ENCODE measurements around the gene PCIF1.
A peak's percentile ranks its signal among the peaks of the same experiment; 100 is the strongest.

Gene PCIF1

GRCh38 chr20:45890985-45891983 lies 43.2 kb upstream of the PCIF1 start, which contains the start of the genes CTSA and NEURL2:
TSS of gene CTSA (plus strand) at chr20:45891335. CDS start at chr20:45891569, 234 bp downstream.
TSS of gene NEURL2 (minus strand) at chr20:45891208. CDS start at chr20:45890991, 217 bp downstream.
- peak; percentile 99 for DNase-seq (ENCODE audit: low spot score)
- TF ChIP-seq CTCF (IDR thresholded peaks at IDR 0.05; ENCODE audit: borderline replicate concordance, control extremely low read depth, extremely low read depth, insufficient read depth, missing control alignments): no peak
- in situ Hi-C loops (cut with MboI; ENCODE audit: low sequenced_read_pairs, unreplicated experiment): no loop called here

GRCh38 chr20:45892049-45892825 lies 42.2 kb upstream of the PCIF1 start:
- TF ChIP-seq CTCF (IDR thresholded peaks at IDR 0.05; ENCODE audit: borderline replicate concordance, control extremely low read depth, extremely low read depth, insufficient read depth, missing control alignments): no peak
- in situ Hi-C loops (cut with MboI; ENCODE audit: low sequenced_read_pairs, unreplicated experiment): no loop called here
- DNase-seq (ENCODE audit: low spot score): no peak

GRCh38 chr20:45892828-45893500 lies 41.5 kb upstream of the PCIF1 start:
- TF ChIP-seq CTCF (IDR thresholded peaks at IDR 0.05; ENCODE audit: borderline replicate concordance, control extremely low read depth, extremely low read depth, insufficient read depth, missing control alignments): no peak
- no peak for DNase-seq (ENCODE audit: low spot score)
- in situ Hi-C loops (cut with MboI; ENCODE audit: low sequenced_read_pairs, unreplicated experiment): no loop called here

DNA sequence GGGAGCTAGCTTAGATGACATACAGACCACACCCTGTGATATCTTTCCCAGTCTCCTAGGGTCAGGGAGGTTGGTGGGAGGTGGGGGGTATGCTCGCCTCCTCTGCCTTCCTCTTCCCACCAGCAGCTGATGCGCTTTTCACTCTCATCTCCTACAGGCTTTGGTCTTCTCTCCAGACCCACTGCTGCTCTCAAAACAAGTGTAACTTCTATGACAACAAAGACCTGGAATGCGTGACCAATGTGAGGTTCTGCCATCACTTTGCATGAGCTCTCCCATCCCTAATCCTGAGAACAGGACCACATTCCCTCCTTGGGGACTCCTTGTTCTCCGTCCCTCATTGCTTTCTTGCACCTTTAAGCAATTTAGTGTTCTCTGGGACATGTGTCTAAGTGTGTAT lies 40.7 kb upstream of the PCIF1 start:
- in situ Hi-C loops (cut with MboI; ENCODE audit: low sequenced_read_pairs, unreplicated experiment): no loop called here
- no peak for DNase-seq (ENCODE audit: low spot score)
- no peak for TF ChIP-seq CTCF (IDR thresholded peaks at IDR 0.05; ENCODE audit: borderline replicate concordance, control extremely low read depth, extremely low read depth, insufficient read depth, missing control alignments)

DNA sequence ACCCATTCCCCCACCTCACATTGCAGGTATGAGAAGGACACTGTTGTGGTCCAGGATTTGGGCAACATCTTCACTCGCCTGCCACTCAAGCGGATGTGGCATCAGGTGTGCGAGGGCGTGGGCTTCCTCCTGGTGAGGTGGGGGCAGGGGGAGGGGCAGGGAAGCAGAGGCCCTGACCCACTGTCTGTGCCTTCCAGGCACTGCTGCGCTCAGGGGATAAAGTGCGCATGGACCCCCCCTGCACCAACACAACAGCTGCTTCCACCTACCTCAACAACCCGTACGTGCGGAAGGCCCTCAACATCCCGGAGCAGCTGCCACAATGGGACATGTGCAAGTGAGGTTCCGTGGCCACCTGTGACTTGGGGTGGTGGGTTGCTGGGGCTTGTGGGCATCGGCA lies 39.7 kb upstream of the PCIF1 start:
- TF ChIP-seq CTCF (IDR thresholded peaks at IDR 0.05; ENCODE audit: borderline replicate concordance, control extremely low read depth, extremely low read depth, insufficient read depth, missing control alignments): no peak
- in situ Hi-C loops (cut with MboI; ENCODE audit: low sequenced_read_pairs, unreplicated experiment): no loop called here
- no peak for DNase-seq (ENCODE audit: low spot score)

DNA sequence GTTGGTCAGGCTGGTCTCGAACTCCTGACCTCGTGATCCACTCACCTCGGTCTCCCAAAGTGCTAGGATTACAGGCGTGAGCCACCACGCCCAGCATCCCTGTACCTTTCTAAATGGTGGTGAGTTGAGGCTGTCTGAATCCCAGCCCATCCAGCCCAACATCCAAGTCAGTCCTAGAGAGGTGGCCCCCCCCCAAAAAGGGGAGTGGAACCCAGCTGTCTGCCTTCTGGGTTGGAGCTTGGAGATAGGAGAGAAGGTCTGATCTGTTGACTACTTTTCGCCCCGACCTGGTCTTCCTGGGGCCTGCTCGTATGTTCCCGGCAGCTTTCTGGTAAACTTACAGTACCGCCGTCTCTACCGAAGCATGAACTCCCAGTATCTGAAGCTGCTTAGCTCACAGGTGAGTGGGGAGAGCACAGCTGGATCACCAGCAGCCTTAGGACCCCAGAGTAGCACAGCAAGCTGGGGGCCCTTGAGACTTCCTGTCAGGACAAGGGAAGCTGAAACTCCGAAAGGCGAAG lies 37.8 kb upstream of the PCIF1 start:
- in situ Hi-C loops (cut with MboI; ENCODE audit: low sequenced_read_pairs, unreplicated experiment): no loop called here
- DNase-seq (ENCODE audit: low spot score): no peak
- no peak for TF ChIP-seq CTCF (IDR thresholded peaks at IDR 0.05; ENCODE audit: borderline replicate concordance, control extremely low read depth, extremely low read depth, insufficient read depth, missing control alignments)
